Measurements from ENCODE around the gene LMBR1. TPM values are rescaled to one million over a fixed set of nuclear protein-coding genes. Genes with fewer than 3 reads are reported as not detected.

Gene LMBR1
- total RNA-seq, 1 donor from 2014 or later: 37.6 TPM

DNA sequence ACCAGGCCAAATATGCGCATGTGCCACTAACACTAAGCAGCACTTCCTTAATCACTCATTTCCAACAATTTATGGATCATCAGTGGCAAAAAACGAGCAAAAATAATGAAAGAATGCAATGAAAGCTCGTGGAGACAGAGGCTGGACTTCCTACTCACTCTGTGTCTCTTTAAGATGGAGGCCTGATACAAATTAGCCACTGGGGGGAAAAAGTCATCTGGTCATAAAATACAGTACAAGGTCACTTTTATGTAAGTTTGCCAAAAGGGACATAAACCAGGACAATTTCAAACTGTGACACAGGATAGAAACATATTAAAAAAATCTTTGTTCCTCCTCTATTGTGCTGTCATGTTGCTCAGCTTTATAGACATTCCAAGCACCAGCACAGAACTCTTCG is 101.7 kb downstream of the LMBR1 start:
- Histone ChIP-seq H3K4me3 (no peak overlapping the region), H3K27ac (replicated peaks) (no peak overlapping the region), H3K27me3 (ENCODE audit: low read depth) (no peaks in the 10 kb centered on the region), H3K9me3 (replicated peaks) (no peaks in the 10 kb centered on the region), H3K4me1 (peaks cover 9% of the 10 kb centered on the region), H3K36me3 (peaks cover 19% of the 10 kb centered on the region)
- DNase-seq: no peak
- TF ChIP-seq, protein P1, sequence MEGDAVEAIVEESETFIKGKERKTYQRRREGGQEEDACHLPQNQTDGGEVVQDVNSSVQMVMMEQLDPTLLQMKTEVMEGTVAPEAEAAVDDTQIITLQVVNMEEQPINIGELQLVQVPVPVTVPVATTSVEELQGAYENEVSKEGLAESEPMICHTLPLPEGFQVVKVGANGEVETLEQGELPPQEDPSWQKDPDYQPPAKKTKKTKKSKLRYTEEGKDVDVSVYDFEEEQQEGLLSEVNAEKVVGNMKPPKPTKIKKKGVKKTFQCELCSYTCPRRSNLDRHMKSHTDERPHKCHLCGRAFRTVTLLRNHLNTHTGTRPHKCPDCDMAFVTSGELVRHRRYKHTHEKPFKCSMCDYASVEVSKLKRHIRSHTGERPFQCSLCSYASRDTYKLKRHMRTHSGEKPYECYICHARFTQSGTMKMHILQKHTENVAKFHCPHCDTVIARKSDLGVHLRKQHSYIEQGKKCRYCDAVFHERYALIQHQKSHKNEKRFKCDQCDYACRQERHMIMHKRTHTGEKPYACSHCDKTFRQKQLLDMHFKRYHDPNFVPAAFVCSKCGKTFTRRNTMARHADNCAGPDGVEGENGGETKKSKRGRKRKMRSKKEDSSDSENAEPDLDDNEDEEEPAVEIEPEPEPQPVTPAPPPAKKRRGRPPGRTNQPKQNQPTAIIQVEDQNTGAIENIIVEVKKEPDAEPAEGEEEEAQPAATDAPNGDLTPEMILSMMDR (IDR thresholded peaks at IDR 0.05; ENCODE audit: borderline replicate concordance): no peak
- intact Hi-C loops (cut with micrococcal nuclease): no loop called here

DNA sequence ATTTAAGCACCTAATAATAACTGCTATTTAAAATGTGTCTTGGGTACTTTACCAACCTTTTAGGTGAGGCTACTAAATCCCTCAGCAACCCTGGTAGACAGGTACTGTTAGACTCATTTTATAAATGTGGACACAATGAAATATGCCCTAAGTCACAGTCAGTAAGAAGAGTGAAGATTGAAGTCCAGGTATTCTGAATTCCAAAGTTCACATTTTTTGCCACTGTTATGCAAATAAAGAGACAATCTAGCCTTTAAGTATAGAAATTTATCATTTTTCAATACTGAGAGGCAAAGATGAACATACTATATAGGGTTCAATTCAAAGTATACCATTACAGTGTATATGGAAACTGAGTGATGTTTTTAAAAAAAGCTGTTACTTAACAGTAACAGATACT is 102.7 kb downstream of the LMBR1 start:
- TF ChIP-seq, protein P1 (IDR thresholded peaks at IDR 0.05; ENCODE audit: borderline replicate concordance): no peak
- Histone ChIP-seq H3K4me1 (peaks cover 9% of the 10 kb centered on the region), H3K27me3 (ENCODE audit: low read depth) (no peaks in the 10 kb centered on the region), H3K36me3 (peaks cover 9% of the 10 kb centered on the region), H3K27ac (replicated peaks) (no peak overlapping the region), H3K4me3 (no peak overlapping the region), H3K9me3 (replicated peaks) (no peaks in the 10 kb centered on the region)
- intact Hi-C loops (cut with micrococcal nuclease): no loop called here
- DNase-seq: no peak

GRCh38 chr7:156785998-156786543 is 106.9 kb downstream of the LMBR1 start:
- Histone ChIP-seq H3K36me3 (no peaks in the 10 kb centered on the region), H3K27ac (replicated peaks) (no peak overlapping the region), H3K4me1 (no peaks in the 10 kb centered on the region), H3K4me3 (no peak overlapping the region), H3K27me3 (ENCODE audit: low read depth) (no peaks in the 10 kb centered on the region), H3K9me3 (replicated peaks) (no peaks in the 10 kb centered on the region)
- no peak for DNase-seq
- TF ChIP-seq, protein P1 (IDR thresholded peaks at IDR 0.05; ENCODE audit: borderline replicate concordance): no peak
- intact Hi-C loops (cut with micrococcal nuclease): no loop called here

DNA sequence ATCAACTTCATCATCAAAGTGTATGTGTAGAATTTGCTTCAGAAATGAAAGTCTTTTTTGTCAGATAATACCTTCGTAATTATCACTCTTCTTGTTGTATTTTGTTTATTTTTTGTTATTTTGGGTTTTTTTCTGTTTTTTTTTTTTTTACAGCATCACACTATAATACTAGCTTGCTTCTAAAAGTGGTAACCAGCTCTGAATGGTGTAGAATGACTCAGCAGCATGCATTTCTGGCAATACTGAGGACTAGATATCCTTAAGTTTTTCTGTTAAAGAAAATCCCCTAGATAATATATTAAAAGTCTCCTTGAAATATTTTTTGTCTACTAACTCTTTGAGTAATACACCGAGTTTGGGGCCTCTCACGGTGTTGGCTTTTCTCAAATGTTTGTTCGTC is 109.1 kb downstream of the LMBR1 start:
- H3K36me3 ChIP-seq: no peaks in the 10 kb centered on the region
- intact Hi-C loops (cut with micrococcal nuclease): no loop called here
- TF ChIP-seq, protein P1 (IDR thresholded peaks at IDR 0.05; ENCODE audit: borderline replicate concordance): no peak
- H3K27me3 ChIP-seq (ENCODE audit: low read depth): no peaks in the 10 kb centered on the region
- no peaks in the 10 kb centered on the region for H3K4me1 ChIP-seq
- no peak overlapping the region for H3K27ac ChIP-seq (replicated peaks)
- H3K9me3 ChIP-seq (replicated peaks): no peaks in the 10 kb centered on the region
- no peak overlapping the region for H3K4me3 ChIP-seq
- no peak for DNase-seq

GRCh38 chr7:156781972-156782371 is 111.0 kb downstream of the LMBR1 start:
- H3K9me3 ChIP-seq (replicated peaks): no peaks in the 10 kb centered on the region
- no peak overlapping the region for H3K27ac ChIP-seq (replicated peaks)
- no peaks in the 10 kb centered on the region for H3K4me1 ChIP-seq
- DNase-seq: no peak
- intact Hi-C loops (cut with micrococcal nuclease): no loop called here
- H3K4me3 ChIP-seq: no peak overlapping the region
- no peaks in the 10 kb centered on the region for H3K36me3 ChIP-seq
- TF ChIP-seq, protein P1 (IDR thresholded peaks at IDR 0.05; ENCODE audit: borderline replicate concordance): no peak
- no peaks in the 10 kb centered on the region for H3K27me3 ChIP-seq (ENCODE audit: low read depth)
